Endothelial cell of umbilical vein (primary cell): ENCODE results near the gene CTNND2. TPM values are rescaled to one million over a fixed set of nuclear protein-coding genes. Genes with fewer than 3 reads are reported as not detected.

Source experiments
- BruUV-seq: library from RNA; stranded (reverse); fragments of 400-500 nt; replicated peaks from 2 replicates; lab custom pipeline; 2021; lab: Mats Ljungman, UMichigan
- CTCF ChIA-PET: fragments of 300-600, 350-600 bp; sonication (Branson Sonifier 250); formaldehyde crosslinking; loops from one replicate; lab custom pipeline; 2021; ENCODE audit warnings: antibody characterized with exemption, inconsistent platforms; lab: Charles Lee
- POLR2A ChIA-PET: fragments of 300-600, 350-600 bp; sonication (Branson Sonifier 250); formaldehyde crosslinking; loops from one replicate; lab custom pipeline; 2021; ENCODE audit warnings: antibody characterized with exemption, inconsistent platforms; lab: Charles Lee
- DNase-seq: peaks from one replicate; pipeline ENCODE4 v3.0.0-alpha.2; 2011; ENCODE audit warnings: low read depth, low spot score
- FAIRE-seq: peaks from 2 replicates; lab custom pipeline; 2011; peaks lifted over from hg19 to GRCh38; lab: Jason Lieb, UNC
- H2AFZ ChIP-seq: 2 replicates; pipeline ENCODE4 v1.6.0; 2012; ENCODE audit warnings: low read depth, low read length, control low read depth, inconsistent platforms
- H3K27ac ChIP-seq: 2 replicates; pipeline ENCODE4 v1.5.1; 2011; ENCODE audit warnings: low read depth, mild to moderate bottlenecking, control low read depth, low read length, moderate library complexity; ENCODE audit not compliant: insufficient read depth
- H3K27me3 ChIP-seq, 2 experiments: 2 replicates each; pipeline versions ENCODE4 v1.6.0 to v1.6.1; 2011; ENCODE audit warnings: low read length in 2 of 2, mixed read lengths in 1 of 2; ENCODE audit not compliant: control insufficient read depth in 2 of 2, insufficient read depth in 2 of 2
- H3K36me3 ChIP-seq, 2 experiments: 2 replicates in 1 of 2; 3 replicates in 1 of 2; pipeline ENCODE4 v1.5.1; 2011; ENCODE audit warnings: low read length in 2 of 2, mild to moderate bottlenecking in 1 of 2, moderate library complexity in 1 of 2; ENCODE audit not compliant: control insufficient read depth in 2 of 2, insufficient read depth in 2 of 2; ENCODE audit errors: extremely low read depth in 1 of 2
- H3K4me1 ChIP-seq: 3 replicates; pipeline ENCODE4 v1.5.1; 2011; ENCODE audit warnings: mild to moderate bottlenecking, low read length; ENCODE audit not compliant: control insufficient read depth, insufficient read depth; ENCODE audit errors: extremely low read depth
- H3K4me2 ChIP-seq: 2 replicates; pipeline ENCODE4 v1.6.1; 2011; ENCODE audit warnings: low read length, control low read depth, mixed read lengths; ENCODE audit not compliant: insufficient read depth
- H3K4me3 ChIP-seq, 3 experiments: fragments of 200-600 bp in 1 of 3; sonication (generic), shearing (Covaris generic) in 1 of 3; replicated peaks in 1 of 3; 2 replicates each; pipeline ENCODE4 v1.5.1; 2011 to 2016; ENCODE audit warnings: control low read depth in 3 of 3, low read length in 3 of 3, mild to moderate bottlenecking in 2 of 3, inconsistent platforms in 1 of 3, low read depth in 1 of 3, moderate library complexity in 1 of 3; ENCODE audit not compliant: insufficient read depth in 1 of 3
- H3K79me2 ChIP-seq: 2 replicates; pipeline ENCODE4 v1.6.0; 2012; ENCODE audit warnings: low read length, inconsistent platforms; ENCODE audit not compliant: control insufficient read depth, insufficient read depth
- H3K9ac ChIP-seq: replicated peaks from 2 replicates; pipeline ENCODE3; 2011; ENCODE audit warnings: low read length, control low read depth; ENCODE audit not compliant: insufficient read depth; ENCODE audit errors: extremely low read depth
- H3K9me1 ChIP-seq: replicated peaks from 3 replicates; pipeline ENCODE4 v1.6.0; 2011; ENCODE audit warnings: mild to moderate bottlenecking, low read length; ENCODE audit not compliant: control insufficient read depth, insufficient read depth; ENCODE audit errors: extremely low read depth
- H3K9me3 ChIP-seq: replicated peaks from 2 replicates; pipeline ENCODE4 v1.5.1; 2012; ENCODE audit warnings: low read length, inconsistent platforms; ENCODE audit not compliant: control insufficient read depth, insufficient read depth
- H4K20me1 ChIP-seq: replicated peaks from 2 replicates; pipeline ENCODE3; 2011; ENCODE audit warnings: mild to moderate bottlenecking, low read length; ENCODE audit not compliant: control insufficient read depth, insufficient read depth; ENCODE audit errors: extremely low read depth
- EZH2 ChIP-seq: IDR thresholded peaks from 2 replicates; pipeline ENCODE4 v1.6.1; 2012; ENCODE audit warnings: borderline replicate concordance, low read depth, mild to moderate bottlenecking, moderate library complexity, low read length, inconsistent platforms; ENCODE audit not compliant: severe bottlenecking
- FOS ChIP-seq: IDR thresholded peaks from 2 replicates; pipeline ENCODE4 v1.6.1; 2011; ENCODE audit warnings: mild to moderate bottlenecking, low read length, moderate library complexity, borderline replicate concordance; ENCODE audit not compliant: insufficient read depth
- GATA2 ChIP-seq: IDR thresholded peaks from 2 replicates; pipeline ENCODE4 v1.7.0; 2011; ENCODE audit warnings: low read depth, mild to moderate bottlenecking, moderate library complexity, mixed read lengths, low read length; ENCODE audit not compliant: insufficient read length, insufficient read depth
- JUN ChIP-seq: IDR thresholded peaks from 2 replicates; pipeline ENCODE4 v1.6.1; 2011; ENCODE audit warnings: borderline replicate concordance, low read depth; ENCODE audit not compliant: insufficient read length, insufficient read depth
- MYC ChIP-seq: IDR thresholded peaks from one replicate; pipeline ENCODE4 v1.6.1; 2011; ENCODE audit warnings: mild to moderate bottlenecking, low read depth, low read length
- POLR2A ChIP-seq: IDR thresholded peaks from 2 replicates; pipeline ENCODE4 v1.6.1; 2012; ENCODE audit warnings: low read depth, mild to moderate bottlenecking, control low read depth, low read length
- dilution Hi-C: fragments of 300-500 bp; cut with MboI; formaldehyde crosslinking; loops from one replicate; pipeline ENCODE4 v1.15.0; 2019; ENCODE audit warnings: low sequenced_read_pairs; ENCODE audit not compliant: extremely low pct_ligation_motif_present
- intact Hi-C: fragments of 100-400 bp; cut with micrococcal nuclease; formaldehyde crosslinking; loops from one replicate; pipeline ENCODE4 v1.10.0; 2022
- polyA plus RNA-seq, 4 experiments: library from polyadenylated mRNA; depleted of rRNA in 3 of 4; stranded (reverse) in 3 of 4; unstranded in 1 of 4; fragments of >200 nt; gene quantifications; 2 replicates each; pipeline versions ENCODE4 v1.2.1 to v1.2.3, GENCODE V29; 2011 to 2012; ENCODE audit warnings: missing spikeins in 1 of 4
- total RNA-seq: library from RNA; stranded (reverse); gene quantifications from 2 replicates; pipeline ENCODE4 v1.2.3, GENCODE V29; 2021
- TF ChIP-seq, protein P1 (sequence below), 2 donors: IDR thresholded peaks; 1 replicate in 1 of 2; 2 replicates in 1 of 2; pipeline ENCODE4 v1.5.1; 2011; ENCODE audit warnings: low read length in 2 of 2, mild to moderate bottlenecking in 2 of 2, moderate library complexity in 2 of 2, control low read depth in 1 of 2, inconsistent platforms in 1 of 2, low read depth in 1 of 2; ENCODE audit not compliant: insufficient read depth in 1 of 2; ENCODE audit errors: extremely low read depth in 1 of 2

Gene CTNND2
- total and polyA plus RNA-seq, 2 donors (not counting 3 experiments of a cell fraction or from before 2014, with no cell fraction given), result not detected

- no TSS peak for BruUV-seq
- H3K4me1 ChIP-seq, result no peaks in the 10 kb centered on the region
- H3K79me2 ChIP-seq, result no peaks in the 10 kb centered on the region
- no peak overlapping the region for H3K4me3 ChIP-seq
- ChIA-PET POLR2A (no interaction called here), CTCF (no interaction called here)
- no peak for TF ChIP-seq GATA2
- TF ChIP-seq MYC, result no peak
- TF ChIP-seq FOS, result no peak
- TF ChIP-seq, protein P1, sequence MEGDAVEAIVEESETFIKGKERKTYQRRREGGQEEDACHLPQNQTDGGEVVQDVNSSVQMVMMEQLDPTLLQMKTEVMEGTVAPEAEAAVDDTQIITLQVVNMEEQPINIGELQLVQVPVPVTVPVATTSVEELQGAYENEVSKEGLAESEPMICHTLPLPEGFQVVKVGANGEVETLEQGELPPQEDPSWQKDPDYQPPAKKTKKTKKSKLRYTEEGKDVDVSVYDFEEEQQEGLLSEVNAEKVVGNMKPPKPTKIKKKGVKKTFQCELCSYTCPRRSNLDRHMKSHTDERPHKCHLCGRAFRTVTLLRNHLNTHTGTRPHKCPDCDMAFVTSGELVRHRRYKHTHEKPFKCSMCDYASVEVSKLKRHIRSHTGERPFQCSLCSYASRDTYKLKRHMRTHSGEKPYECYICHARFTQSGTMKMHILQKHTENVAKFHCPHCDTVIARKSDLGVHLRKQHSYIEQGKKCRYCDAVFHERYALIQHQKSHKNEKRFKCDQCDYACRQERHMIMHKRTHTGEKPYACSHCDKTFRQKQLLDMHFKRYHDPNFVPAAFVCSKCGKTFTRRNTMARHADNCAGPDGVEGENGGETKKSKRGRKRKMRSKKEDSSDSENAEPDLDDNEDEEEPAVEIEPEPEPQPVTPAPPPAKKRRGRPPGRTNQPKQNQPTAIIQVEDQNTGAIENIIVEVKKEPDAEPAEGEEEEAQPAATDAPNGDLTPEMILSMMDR (IDR thresholded peaks at IDR 0.05; ENCODE audit: extremely low read depth in 1 of 2, insufficient read depth in 1 of 2, low read depth in 1 of 2, low read length in 2 of 2), result no peak
- H3K9ac ChIP-seq, result no peak overlapping the region
- no peaks in the 10 kb centered on the region for H3K9me1 ChIP-seq
- dilution Hi-C loops (no loop called here), intact Hi-C loops (loop anchor here (10.0 kb wide), 1 partner anchor 575 kb away; no protein-coding TSS in a partner anchor)
- H3K9me3 ChIP-seq, result no peaks in the 10 kb centered on the region
- no peaks in the 10 kb centered on the region for H3K36me3 ChIP-seq
- no peaks in the 10 kb centered on the region for H4K20me1 ChIP-seq
- no peak for FAIRE-seq
- H3K27me3 ChIP-seq, result no peaks in the 10 kb centered on the region
- H3K27ac ChIP-seq, result no peak overlapping the region
- no peak for DNase-seq
- no peak overlapping the region for H2AFZ ChIP-seq
- no peak overlapping the region for H3K4me2 ChIP-seq
These were observed 634.7 kb downstream of the CTNND2 start for GRCh38 chr5:11269515-11269914.

DNA sequence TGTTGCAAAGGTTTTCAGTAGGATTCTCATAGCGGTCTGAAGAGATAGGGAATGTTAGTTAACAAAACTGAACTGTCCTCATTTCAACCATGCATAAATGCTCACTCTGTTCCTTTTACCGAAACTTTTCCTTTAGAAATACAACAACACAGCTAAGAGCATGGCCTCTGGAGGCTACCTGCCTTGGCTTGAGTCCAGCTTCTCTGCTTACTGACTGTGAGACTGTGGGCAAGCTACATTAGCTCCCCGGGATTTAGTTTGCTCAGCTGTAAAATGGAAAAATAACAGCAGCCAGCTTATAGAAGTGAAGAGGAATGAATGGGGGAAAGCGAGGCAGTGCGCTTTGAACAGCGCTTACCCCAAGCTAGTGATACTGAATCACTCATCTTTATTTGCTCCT lies 635.4 kb downstream of the CTNND2 start:
- no peaks in the 10 kb centered on the region for H3K36me3 ChIP-seq
- no peak for DNase-seq
- H4K20me1 ChIP-seq, result no peaks in the 10 kb centered on the region
- no peak for FAIRE-seq
- no peaks in the 10 kb centered on the region for H3K9me1 ChIP-seq
- H3K27ac ChIP-seq, result no peak overlapping the region
- no peaks in the 10 kb centered on the region for H3K79me2 ChIP-seq
- ChIA-PET CTCF (no interaction called here), POLR2A (no interaction called here)
- H3K27me3 ChIP-seq, result no peaks in the 10 kb centered on the region
- H3K4me1 ChIP-seq, result no peaks in the 10 kb centered on the region
- no TSS peak for BruUV-seq
- dilution Hi-C loops, result no loop called here
- TF ChIP-seq POLR2A, result no peak
- no peak for TF ChIP-seq EZH2
- no peak for TF ChIP-seq JUN
- H3K4me3 ChIP-seq, result no peak overlapping the region
- no peak overlapping the region for H2AFZ ChIP-seq
- H3K9me3 ChIP-seq, result no peaks in the 10 kb centered on the region
- H3K9ac ChIP-seq, result no peak overlapping the region
- no peak overlapping the region for H3K4me2 ChIP-seq
- intact Hi-C loops, result loop anchor here (10.0 kb wide), 1 partner anchor 574 kb away; no protein-coding TSS in a partner anchor
